Right forelimb (tissue), 1 donor: Measurements from ENCODE around the gene ZNF548.
A peak's percentile ranks its signal among the peaks of the same experiment; 100 is the strongest.

Experiments
- DNase-seq: peaks from one replicate; pipeline ENCODE4 v3.0.0-alpha.2; 2018

ZNF548 gene

GRCh38 chr19:57403737-57404563 is 14.3 kb downstream of the ZNF548 start:
- DNase-seq = no peak

GRCh38 chr19:57406516-57407123 is 17.0 kb downstream of the ZNF548 start:
- DNase-seq = peak; percentile 63

- DNase-seq = peak; percentile 92
These were observed 21.4 kb downstream of the ZNF548 start, which contains the start of gene ZNF17 for GRCh38 chr19:57410877-57411671. TSS of gene ZNF17 (plus strand) at chr19:57411161. CDS start at chr19:57413616, 2,455 bp downstream.

- no peak for DNase-seq
These were observed 29.8 kb downstream of the ZNF548 start for GRCh38 chr19:57419439-57419838.

- no peak for DNase-seq
These were observed 31.4 kb downstream of the ZNF548 start for GRCh38 chr19:57421037-57421436.

- DNase-seq = no peak
These were observed 44.9 kb downstream of the ZNF548 start for GRCh38 chr19:57434386-57435061.

- DNase-seq = peak; percentile 96
These were observed 45.7 kb downstream of the ZNF548 start, which contains the start of gene ZNF749 for GRCh38 chr19:57435062-57435978. TSS of gene ZNF749 (plus strand) at chr19:57435325. CDS start at chr19:57435579, 254 bp downstream.

GRCh38 chr19:57436417-57436816 is 46.8 kb downstream of the ZNF548 start:
- DNase-seq = no peak

GRCh38 chr19:57437931-57438330 is 48.3 kb downstream of the ZNF548 start:
- DNase-seq = no peak

GRCh38 chr19:57438925-57439324 is 49.3 kb downstream of the ZNF548 start:
- DNase-seq = no peak

GRCh38 chr19:57441979-57442752 is 52.5 kb downstream of the ZNF548 start:
- no peak for DNase-seq

GRCh38 chr19:57443121-57443696 is 53.6 kb downstream of the ZNF548 start:
- DNase-seq = no peak

- no peak for DNase-seq
These were observed 62.7 kb downstream of the ZNF548 start for GRCh38 chr19:57452307-57452706.
